Measurements from ENCODE around the gene DNM3.

DNM3 gene

DNA sequence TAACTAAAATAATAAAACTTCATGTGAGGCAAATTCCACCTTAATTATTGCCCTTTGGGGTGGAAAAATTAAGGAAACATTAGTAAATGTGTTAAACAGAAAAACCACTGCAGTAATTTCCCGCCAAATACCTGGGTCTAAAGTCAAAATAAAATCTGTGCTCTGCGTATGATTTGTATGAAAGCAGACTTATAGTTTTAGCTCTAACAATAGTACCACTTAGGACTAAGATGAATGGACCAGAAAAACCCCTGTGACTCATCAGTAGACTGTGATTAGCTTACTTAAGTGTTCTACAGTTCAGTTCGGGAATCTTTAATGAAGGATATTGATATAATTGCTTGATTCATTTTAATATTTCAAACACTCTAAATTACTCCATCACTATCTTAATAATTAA, 555.9 kb downstream of the DNM3 start:
- no peak overlapping the region for H3K4me3 ChIP-seq (ENCODE audit: low read depth, low read length)
- H3K4me1 ChIP-seq (ENCODE audit: control insufficient read depth, insufficient read depth, low read length): no peaks in the 10 kb centered on the region
- H3K27ac ChIP-seq (ENCODE audit: extremely low read depth, low read depth, low read length): no peak overlapping the region
- TF ChIP-seq, protein P1, sequence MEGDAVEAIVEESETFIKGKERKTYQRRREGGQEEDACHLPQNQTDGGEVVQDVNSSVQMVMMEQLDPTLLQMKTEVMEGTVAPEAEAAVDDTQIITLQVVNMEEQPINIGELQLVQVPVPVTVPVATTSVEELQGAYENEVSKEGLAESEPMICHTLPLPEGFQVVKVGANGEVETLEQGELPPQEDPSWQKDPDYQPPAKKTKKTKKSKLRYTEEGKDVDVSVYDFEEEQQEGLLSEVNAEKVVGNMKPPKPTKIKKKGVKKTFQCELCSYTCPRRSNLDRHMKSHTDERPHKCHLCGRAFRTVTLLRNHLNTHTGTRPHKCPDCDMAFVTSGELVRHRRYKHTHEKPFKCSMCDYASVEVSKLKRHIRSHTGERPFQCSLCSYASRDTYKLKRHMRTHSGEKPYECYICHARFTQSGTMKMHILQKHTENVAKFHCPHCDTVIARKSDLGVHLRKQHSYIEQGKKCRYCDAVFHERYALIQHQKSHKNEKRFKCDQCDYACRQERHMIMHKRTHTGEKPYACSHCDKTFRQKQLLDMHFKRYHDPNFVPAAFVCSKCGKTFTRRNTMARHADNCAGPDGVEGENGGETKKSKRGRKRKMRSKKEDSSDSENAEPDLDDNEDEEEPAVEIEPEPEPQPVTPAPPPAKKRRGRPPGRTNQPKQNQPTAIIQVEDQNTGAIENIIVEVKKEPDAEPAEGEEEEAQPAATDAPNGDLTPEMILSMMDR (tag by site-specific recombination; IDR thresholded peaks at IDR 0.05): no peak
- no peak for TF ChIP-seq ZNF24 (tag by site-specific recombination; IDR thresholded peaks at IDR 0.05)
- no peak for TF ChIP-seq ZNF510 (tag by site-specific recombination; IDR thresholded peaks at IDR 0.05; ENCODE audit: insufficient replicate concordance)
- no peak for TF ChIP-seq ZXDB (tag by site-specific recombination; IDR thresholded peaks at IDR 0.05)
- TF ChIP-seq, protein P2, sequence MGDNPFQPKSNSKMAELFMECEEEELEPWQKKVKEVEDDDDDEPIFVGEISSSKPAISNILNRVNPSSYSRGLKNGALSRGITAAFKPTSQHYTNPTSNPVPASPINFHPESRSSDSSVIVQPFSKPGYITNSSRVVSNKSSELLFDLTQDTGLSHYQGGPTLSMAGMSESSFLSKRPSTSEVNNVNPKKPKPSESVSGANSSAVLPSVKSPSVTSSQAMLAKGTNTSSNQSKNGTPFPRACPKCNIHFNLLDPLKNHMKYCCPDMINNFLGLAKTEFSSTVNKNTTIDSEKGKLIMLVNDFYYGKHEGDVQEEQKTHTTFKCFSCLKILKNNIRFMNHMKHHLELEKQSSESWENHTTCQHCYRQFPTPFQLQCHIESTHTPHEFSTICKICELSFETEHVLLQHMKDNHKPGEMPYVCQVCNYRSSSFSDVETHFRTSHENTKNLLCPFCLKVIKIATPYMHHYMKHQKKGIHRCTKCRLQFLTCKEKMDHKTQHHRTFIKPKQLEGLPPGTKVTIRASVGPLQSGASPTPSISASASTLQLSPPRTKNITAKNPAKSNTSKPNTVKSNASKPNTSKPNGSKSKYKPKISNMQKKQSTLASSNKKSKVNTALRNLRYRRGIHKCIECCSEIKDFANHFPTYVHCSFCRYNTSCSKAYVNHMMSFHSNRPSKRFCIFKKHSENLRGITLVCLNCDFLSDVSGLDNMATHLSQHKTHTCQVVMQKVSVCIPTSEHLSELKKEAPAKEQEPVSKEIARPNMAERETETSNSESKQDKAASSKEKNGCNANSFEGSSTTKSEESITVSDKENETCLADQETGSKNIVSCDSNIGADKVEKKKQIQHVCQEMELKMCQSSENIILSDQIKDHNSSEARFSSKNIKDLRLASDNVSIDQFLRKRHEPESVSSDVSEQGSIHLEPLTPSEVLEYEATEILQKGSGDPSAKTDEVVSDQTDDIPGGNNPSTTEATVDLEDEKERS (tag by site-specific recombination; IDR thresholded peaks at IDR 0.05): no peak
- TF ChIP-seq EGR2 (tag by site-specific recombination; IDR thresholded peaks at IDR 0.05; ENCODE audit: low read depth): no peak
- TF ChIP-seq ZNF776 (tag by site-specific recombination; IDR thresholded peaks at IDR 0.05; ENCODE audit: borderline replicate concordance): no peak
- TF ChIP-seq ZNF555 (tag by site-specific recombination; conservative IDR thresholded peaks at IDR 0.05): no peak
- no peak for TF ChIP-seq ZNF114 (tag by site-specific recombination; IDR thresholded peaks at IDR 0.05)
- TF ChIP-seq GLIS2 (tag by site-specific recombination; IDR thresholded peaks at IDR 0.05): no peak
- no peak for TF ChIP-seq ZNF211 (tag by site-specific recombination; IDR thresholded peaks at IDR 0.05; ENCODE audit: low read depth)
- TF ChIP-seq SETDB1 (IDR thresholded peaks at IDR 0.05; ENCODE audit: insufficient read length, low read length): no peak
- no peak for TF ChIP-seq ZNF37A (tag by site-specific recombination; IDR thresholded peaks at IDR 0.05)
- no peak for TF ChIP-seq ZNF585B (tag by site-specific recombination; IDR thresholded peaks at IDR 0.05)
- TF ChIP-seq ZNF416 (tag by site-specific recombination; IDR thresholded peaks at IDR 0.05): no peak
- no peak for TF ChIP-seq ZFP37 (tag by site-specific recombination; IDR thresholded peaks at IDR 0.05)
- no peaks in the 10 kb centered on the region for H3K36me3 ChIP-seq (ENCODE audit: control insufficient read depth in 2 of 2, insufficient read depth in 1 of 2, low read length in 2 of 2)
- ChIA-PET CTCF (interaction anchor here (0.6 to 1.5 kb wide), 3 partner anchors 46 to 395 kb away, joined by 3 to 4 read pairs (median 4); no protein-coding TSS in a partner anchor), POLR2A (no interaction called here)
- H3K9me3 ChIP-seq (ENCODE audit: control insufficient read depth, insufficient read depth, low read depth, low read length): no peaks in the 10 kb centered on the region

DNA sequence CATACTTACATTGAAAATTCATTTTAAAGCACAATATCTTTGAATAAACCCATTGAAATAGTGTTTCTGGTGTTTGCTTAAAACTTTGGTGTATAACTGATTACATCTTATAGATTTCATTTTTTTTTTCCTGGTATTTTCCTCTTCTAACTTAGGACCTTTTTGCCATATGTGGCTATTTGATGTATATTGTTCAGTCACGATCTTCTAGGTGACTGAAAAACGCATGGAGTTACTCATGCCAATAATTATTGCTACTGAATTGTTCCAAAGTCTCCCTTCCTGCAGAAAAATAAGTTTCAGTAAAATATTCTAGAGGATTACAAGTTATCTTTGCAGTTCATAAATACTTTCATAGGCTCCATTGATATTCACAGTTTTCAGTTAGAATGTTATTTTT, 556.3 kb downstream of the DNM3 start:
- POLR2A ChIA-PET: no interaction called here
- no peaks in the 10 kb centered on the region for H3K9me3 ChIP-seq (ENCODE audit: control insufficient read depth, insufficient read depth, low read depth, low read length)
- TF ChIP-seq ZNF548 (tag by site-specific recombination; IDR thresholded peaks at IDR 0.05) (no peak), ZBTB1 (tag by site-specific recombination; IDR thresholded peaks at IDR 0.05) (no peak), ZNF19 (tag by site-specific recombination; IDR thresholded peaks at IDR 0.05; ENCODE audit: low read depth) (no peak)
- TF ChIP-seq, protein P3, sequence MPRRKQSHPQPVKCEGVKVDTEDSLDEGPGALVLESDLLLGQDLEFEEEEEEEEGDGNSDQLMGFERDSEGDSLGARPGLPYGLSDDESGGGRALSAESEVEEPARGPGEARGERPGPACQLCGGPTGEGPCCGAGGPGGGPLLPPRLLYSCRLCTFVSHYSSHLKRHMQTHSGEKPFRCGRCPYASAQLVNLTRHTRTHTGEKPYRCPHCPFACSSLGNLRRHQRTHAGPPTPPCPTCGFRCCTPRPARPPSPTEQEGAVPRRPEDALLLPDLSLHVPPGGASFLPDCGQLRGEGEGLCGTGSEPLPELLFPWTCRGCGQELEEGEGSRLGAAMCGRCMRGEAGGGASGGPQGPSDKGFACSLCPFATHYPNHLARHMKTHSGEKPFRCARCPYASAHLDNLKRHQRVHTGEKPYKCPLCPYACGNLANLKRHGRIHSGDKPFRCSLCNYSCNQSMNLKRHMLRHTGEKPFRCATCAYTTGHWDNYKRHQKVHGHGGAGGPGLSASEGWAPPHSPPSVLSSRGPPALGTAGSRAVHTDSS (tag by site-specific recombination; IDR thresholded peaks at IDR 0.05): no peak
- H3K4me3 ChIP-seq (ENCODE audit: low read depth, low read length): no peak overlapping the region
- CTCF ChIA-PET: interaction anchor here (0.6 to 2.4 kb wide), 5 partner anchors 16 to 395 kb away, joined by 3 to 19 read pairs (median 4); no protein-coding TSS in a partner anchor
- no peaks in the 10 kb centered on the region for H3K36me3 ChIP-seq (ENCODE audit: control insufficient read depth in 2 of 2, insufficient read depth in 1 of 2, low read length in 2 of 2)
- no peaks in the 10 kb centered on the region for H3K4me1 ChIP-seq (ENCODE audit: control insufficient read depth, insufficient read depth, low read length)
- H3K27ac ChIP-seq (ENCODE audit: extremely low read depth, low read depth, low read length): no peak overlapping the region
